Left renal pelvis (tissue), 4 donors: Measurements from ENCODE around the gene ACTN3. TPM values are rescaled to one million over a fixed set of nuclear protein-coding genes. Genes with fewer than 3 reads are reported as not detected.
"Not testable (repeated sequence)": the region's sequence is repeated elsewhere in the genome, so short reads cannot be mapped to it uniquely, and the experiment has no call there.

ENCODE experiments used
- DNase-seq, 4 donors: peaks; one replicate each; pipeline ENCODE4 v3.0.0-alpha.2; 2013; ENCODE audit warnings: low read depth in 4 of 4, low spot score in 3 of 4
- polyA plus RNA-seq, 4 donors: library from polyadenylated mRNA; unstranded; fragments of 120-200 nt; gene quantifications; one replicate each; pipeline ENCODE4 v1.2.1, GENCODE V29; 2013; ENCODE audit not compliant: insufficient read length in 4 of 4

The ACTN3 gene
- polyA plus RNA-seq, 4 donors: 0.27 to 0.52 (median 0.48) TPM

GRCh38 chr11:66543263-66544107 lies 3.2 kb upstream of the ACTN3 start:
- peak in 2 of 4 donors; percentile 49 to 53 for DNase-seq

- DNase-seq: not testable (repeated sequence)
These were observed 1.8 kb upstream of the ACTN3 start for GRCh38 chr11:66544952-66545351.

GRCh38 chr11:66545701-66546367 lies 869 bp upstream of the ACTN3 start, which contains the start of gene ZDHHC24:
Gene ZDHHC24, minus strand, starts transcription at chr11:66546048. Its CDS starts 45 bp downstream, at chr11:66546003.
- DNase-seq: peak; percentile 80 to 87 (median 84)

GRCh38 chr11:66546966-66547661 lies 411 bp downstream of the ACTN3 start:
- no peak for DNase-seq

- DNase-seq: no peak
These were observed 933 bp downstream of the ACTN3 start for GRCh38 chr11:66547662-66548009.

GRCh38 chr11:66548041-66548440 lies 1.3 kb downstream of the ACTN3 start:
- DNase-seq: no peak

GRCh38 chr11:66548774-66549630 lies 2.3 kb downstream of the ACTN3 start:
- no peak for DNase-seq

GRCh38 chr11:66549696-66550095 lies 3.0 kb downstream of the ACTN3 start:
- no peak for DNase-seq

GRCh38 chr11:66550887-66551286 lies 4.2 kb downstream of the ACTN3 start:
- DNase-seq: no peak

- no peak for DNase-seq
These were observed 7.9 kb downstream of the ACTN3 start for GRCh38 chr11:66554602-66555001.

- no peak for DNase-seq
These were observed 8.7 kb downstream of the ACTN3 start for GRCh38 chr11:66555416-66555815.

- no peak for DNase-seq
These were observed 9.4 kb downstream of the ACTN3 start for GRCh38 chr11:66556086-66556485.

GRCh38 chr11:66557733-66558326 lies 11.1 kb downstream of the ACTN3 start:
- no peak for DNase-seq

- DNase-seq: no peak
These were observed 12.6 kb downstream of the ACTN3 start for GRCh38 chr11:66559142-66559865.

GRCh38 chr11:66559866-66560676 lies 13.4 kb downstream of the ACTN3 start:
- DNase-seq: no peak

GRCh38 chr11:66561178-66561974 lies 14.7 kb downstream of the ACTN3 start:
- no peak for DNase-seq

- DNase-seq: no peak
These were observed 15.2 kb downstream of the ACTN3 start for GRCh38 chr11:66561975-66562248.

GRCh38 chr11:66562275-66562674 lies 15.6 kb downstream of the ACTN3 start:
- no peak for DNase-seq
